ENCODE measurements around the gene GRSF1. TPM values are rescaled to one million over a fixed set of nuclear protein-coding genes. Genes with fewer than 3 reads are reported as not detected.

Gene GRSF1
- total RNA-seq, 1 donor from 2014 or later = 82.5 TPM

DNA sequence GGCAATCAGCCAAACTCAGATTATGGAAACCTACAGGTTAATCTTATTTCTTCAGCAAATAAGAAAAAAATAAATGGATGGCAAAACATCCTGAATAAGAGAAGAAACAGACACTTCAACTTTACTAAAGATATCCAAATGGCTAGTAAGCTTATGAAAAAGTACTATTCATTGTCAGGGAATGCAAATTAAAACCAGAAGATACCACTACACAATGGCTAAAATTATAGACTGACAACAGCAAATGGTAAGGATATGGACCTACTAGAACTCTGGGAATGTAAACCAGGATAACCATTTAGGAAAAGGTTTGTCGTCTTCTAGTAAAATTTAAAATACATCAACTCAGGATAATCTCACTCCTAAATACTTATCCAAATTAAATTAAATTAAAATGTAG is 24.3 kb downstream of the GRSF1 start:
- Mint-ChIP-seq H3K27ac (ENCODE audit: unreplicated experiment) (no peak overlapping the region), H3K36me3 (ENCODE audit: unreplicated experiment) (peaks cover 29% of the 10 kb centered on the region), H3K4me1 (ENCODE audit: unreplicated experiment) (no peaks in the 10 kb centered on the region), H3K9me3 (ENCODE audit: unreplicated experiment) (no peaks in the 10 kb centered on the region), H3K27me3 (ENCODE audit: unreplicated experiment) (no peaks in the 10 kb centered on the region), H3K4me3 (ENCODE audit: unreplicated experiment) (no peak overlapping the region)
- TF ChIP-seq, protein P1, sequence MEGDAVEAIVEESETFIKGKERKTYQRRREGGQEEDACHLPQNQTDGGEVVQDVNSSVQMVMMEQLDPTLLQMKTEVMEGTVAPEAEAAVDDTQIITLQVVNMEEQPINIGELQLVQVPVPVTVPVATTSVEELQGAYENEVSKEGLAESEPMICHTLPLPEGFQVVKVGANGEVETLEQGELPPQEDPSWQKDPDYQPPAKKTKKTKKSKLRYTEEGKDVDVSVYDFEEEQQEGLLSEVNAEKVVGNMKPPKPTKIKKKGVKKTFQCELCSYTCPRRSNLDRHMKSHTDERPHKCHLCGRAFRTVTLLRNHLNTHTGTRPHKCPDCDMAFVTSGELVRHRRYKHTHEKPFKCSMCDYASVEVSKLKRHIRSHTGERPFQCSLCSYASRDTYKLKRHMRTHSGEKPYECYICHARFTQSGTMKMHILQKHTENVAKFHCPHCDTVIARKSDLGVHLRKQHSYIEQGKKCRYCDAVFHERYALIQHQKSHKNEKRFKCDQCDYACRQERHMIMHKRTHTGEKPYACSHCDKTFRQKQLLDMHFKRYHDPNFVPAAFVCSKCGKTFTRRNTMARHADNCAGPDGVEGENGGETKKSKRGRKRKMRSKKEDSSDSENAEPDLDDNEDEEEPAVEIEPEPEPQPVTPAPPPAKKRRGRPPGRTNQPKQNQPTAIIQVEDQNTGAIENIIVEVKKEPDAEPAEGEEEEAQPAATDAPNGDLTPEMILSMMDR (IDR thresholded peaks at IDR 0.05) = no peak
- no peak for DNase-seq (ENCODE audit: extremely low spot score, unreplicated experiment)

DNA sequence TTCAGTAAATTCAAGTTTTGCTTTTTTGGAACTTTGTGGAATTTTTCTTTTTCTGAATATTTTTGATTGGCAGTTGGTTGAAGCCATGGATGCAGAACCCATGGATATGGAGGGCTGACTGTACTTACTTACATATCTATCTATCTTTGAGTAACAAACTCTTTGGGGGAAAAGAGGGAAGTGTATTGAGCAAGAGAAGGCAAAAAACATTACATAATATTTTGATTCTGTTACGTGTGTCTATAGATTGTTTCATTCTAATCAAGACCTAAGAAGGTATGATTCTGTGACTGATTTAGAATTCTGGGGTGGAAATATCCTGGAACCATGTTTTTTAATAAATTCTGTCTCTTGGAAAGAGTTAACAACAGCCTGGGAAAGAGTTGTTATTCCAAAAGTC is 31.5 kb downstream of the GRSF1 start:
- H3K4me3 Mint-ChIP-seq (ENCODE audit: unreplicated experiment) = no peak overlapping the region
- DNase-seq (ENCODE audit: extremely low spot score, unreplicated experiment) = no peak
- H3K9me3 Mint-ChIP-seq (ENCODE audit: unreplicated experiment) = no peaks in the 10 kb centered on the region
- H3K4me1 Mint-ChIP-seq (ENCODE audit: unreplicated experiment) = no peaks in the 10 kb centered on the region
- H3K27ac Mint-ChIP-seq (ENCODE audit: unreplicated experiment) = no peak overlapping the region
- TF ChIP-seq, protein P1 (IDR thresholded peaks at IDR 0.05) = no peak
- no peaks in the 10 kb centered on the region for H3K27me3 Mint-ChIP-seq (ENCODE audit: unreplicated experiment)
- peaks cover 22% of the 10 kb centered on the region for H3K36me3 Mint-ChIP-seq (ENCODE audit: unreplicated experiment)

DNA sequence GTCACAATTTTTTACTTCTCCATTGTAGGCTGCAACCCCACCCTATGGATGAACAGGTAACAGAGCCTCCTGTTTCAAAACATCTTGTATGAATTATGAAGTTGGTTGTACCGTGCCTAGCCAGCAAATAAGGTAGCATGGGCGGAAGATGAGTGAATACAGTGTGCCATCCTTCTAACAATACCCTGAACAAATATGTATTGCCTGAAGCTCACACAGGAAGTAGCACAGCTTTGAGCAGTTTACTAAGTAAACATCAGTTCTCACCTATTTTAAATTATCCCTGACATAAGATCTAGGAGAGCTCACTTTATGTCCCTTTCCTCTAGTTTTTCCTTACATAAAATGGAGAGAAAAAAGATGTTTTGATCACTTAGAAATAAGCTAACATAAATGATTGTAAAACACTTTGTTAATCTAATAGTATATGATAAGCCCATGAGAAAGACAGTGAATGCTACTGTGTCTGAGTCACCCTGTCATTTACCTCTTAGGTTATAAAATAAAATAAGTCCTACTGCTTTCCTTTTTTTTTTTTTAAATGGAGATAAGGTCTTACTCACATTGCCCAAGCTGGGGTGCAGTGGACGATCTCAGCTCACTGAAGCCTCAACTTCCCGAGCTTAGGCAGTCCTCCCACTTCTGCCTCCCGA is 36.6 kb downstream of the GRSF1 start:
- H3K27ac Mint-ChIP-seq (ENCODE audit: unreplicated experiment) = no peak overlapping the region
- no peaks in the 10 kb centered on the region for H3K4me1 Mint-ChIP-seq (ENCODE audit: unreplicated experiment)
- H3K9me3 Mint-ChIP-seq (ENCODE audit: unreplicated experiment) = no peaks in the 10 kb centered on the region
- no peaks in the 10 kb centered on the region for H3K27me3 Mint-ChIP-seq (ENCODE audit: unreplicated experiment)
- TF ChIP-seq, protein P1 (IDR thresholded peaks at IDR 0.05) = no peak
- H3K36me3 Mint-ChIP-seq (ENCODE audit: unreplicated experiment) = peaks cover 34% of the 10 kb centered on the region
- no peak overlapping the region for H3K4me3 Mint-ChIP-seq (ENCODE audit: unreplicated experiment)
- no peak for DNase-seq (ENCODE audit: extremely low spot score, unreplicated experiment)

DNA sequence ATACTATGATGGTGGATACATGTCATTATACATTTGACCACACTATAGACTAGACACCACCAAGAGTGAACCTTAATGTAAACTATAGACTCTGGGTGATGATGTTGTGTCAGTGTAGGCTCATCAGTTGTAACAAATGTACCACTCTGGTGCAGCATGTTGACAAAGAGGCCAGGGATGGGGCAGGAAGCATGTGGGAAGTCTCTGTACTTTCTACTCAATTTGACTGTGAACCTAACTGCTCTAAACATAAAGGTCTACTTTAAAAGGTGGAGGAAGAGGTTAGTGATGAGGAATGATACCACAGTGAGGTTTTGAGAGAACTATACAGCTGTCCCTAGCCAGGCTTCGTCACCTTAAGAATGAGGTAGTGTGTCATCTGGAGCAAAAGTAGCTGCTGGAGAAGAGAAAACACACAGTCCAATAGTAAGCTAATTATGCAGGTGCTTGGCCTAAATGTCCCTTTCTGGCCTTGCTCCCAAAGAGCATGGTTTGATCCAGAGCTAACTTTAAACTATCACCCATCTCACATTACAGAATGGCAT is 38.4 kb downstream of the GRSF1 start:
- Mint-ChIP-seq H3K4me1 (ENCODE audit: unreplicated experiment) (no peaks in the 10 kb centered on the region), H3K36me3 (ENCODE audit: unreplicated experiment) (peaks cover 31% of the 10 kb centered on the region), H3K9me3 (ENCODE audit: unreplicated experiment) (no peaks in the 10 kb centered on the region), H3K4me3 (ENCODE audit: unreplicated experiment) (no peak overlapping the region), H3K27me3 (ENCODE audit: unreplicated experiment) (no peaks in the 10 kb centered on the region), H3K27ac (ENCODE audit: unreplicated experiment) (no peak overlapping the region)
- DNase-seq (ENCODE audit: extremely low spot score, unreplicated experiment) = no peak
- TF ChIP-seq, protein P1 (IDR thresholded peaks at IDR 0.05) = no peak

DNA sequence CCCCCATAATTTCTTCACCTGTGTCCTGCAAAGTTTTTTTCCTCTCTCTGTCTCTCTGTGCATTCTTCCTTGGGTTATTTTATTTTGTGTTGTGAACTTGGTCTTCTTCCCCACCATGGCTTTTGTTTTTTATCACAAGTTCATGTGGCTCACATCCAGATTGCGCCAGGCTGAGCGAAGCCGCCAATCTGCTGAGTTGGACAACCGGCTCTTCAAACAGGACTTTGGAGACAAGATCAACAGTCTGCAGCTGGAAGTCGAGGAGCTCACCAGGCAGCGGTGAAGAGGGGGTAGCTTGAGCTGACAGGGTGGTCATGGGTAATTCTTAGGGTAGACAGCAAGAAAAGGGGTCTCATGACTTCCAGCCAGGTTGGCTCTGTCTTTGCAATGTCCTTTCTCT is 46.1 kb downstream of the GRSF1 start:
- no peak overlapping the region for H3K27ac Mint-ChIP-seq (ENCODE audit: unreplicated experiment)

More for the DNA sequence above, 46.1 kb downstream of the GRSF1 start:
- no peaks in the 10 kb centered on the region for H3K4me1 Mint-ChIP-seq (ENCODE audit: unreplicated experiment)
- DNase-seq (ENCODE audit: extremely low spot score, unreplicated experiment) = no peak
- H3K9me3 Mint-ChIP-seq (ENCODE audit: unreplicated experiment) = no peaks in the 10 kb centered on the region
- no peak overlapping the region for H3K4me3 Mint-ChIP-seq (ENCODE audit: unreplicated experiment)
- TF ChIP-seq, protein P1 (IDR thresholded peaks at IDR 0.05) = no peak
- no peaks in the 10 kb centered on the region for H3K27me3 Mint-ChIP-seq (ENCODE audit: unreplicated experiment)
- H3K36me3 Mint-ChIP-seq (ENCODE audit: unreplicated experiment) = peaks cover 38% of the 10 kb centered on the region
